OCI-LY3 (cell line): ENCODE data around the gene SCN8A.

Experiments
- H2AFZ ChIP-seq: fragments of 200-600, 300-600 bp; shearing (Covaris generic); 2 replicates; pipeline ENCODE4 v1.6.0; 2014; ENCODE audit warnings: antibody characterized with exemption, low read depth, low read length
- H3K27ac ChIP-seq: fragments of 200-600, 300-600 bp; sonication (generic); 2 replicates; pipeline ENCODE4 v1.5.1; 2014; ENCODE audit warnings: mild to moderate bottlenecking, low read length, moderate library complexity, mixed read lengths
- H3K27me3 ChIP-seq: fragments of 200-600, 300-600 bp; sonication (generic); 2 replicates; pipeline ENCODE4 v1.6.1; 2014; ENCODE audit warnings: low read depth, low read length, mixed read lengths
- H3K36me3 ChIP-seq: fragments of 200-600, 300-600 bp; sonication (generic); replicated peaks from 2 replicates; pipeline ENCODE3; 2014; ENCODE audit warnings: low read depth, low read length, mixed read lengths
- H3K4me1 ChIP-seq: fragments of 300-600, 200-600 bp; sonication (generic); 2 replicates; pipeline ENCODE4 v1.6.1; 2014; ENCODE audit warnings: low read length, mixed read lengths
- H3K4me2 ChIP-seq: fragments of 200-600, 300-600 bp; sonication (generic); 2 replicates; pipeline ENCODE4 v1.6.1; 2014; ENCODE audit warnings: low read length, mixed read lengths
- H3K4me3 ChIP-seq: fragments of 300-600, 200-600 bp; sonication (generic); 2 replicates; pipeline ENCODE4 v1.5.1; 2014; ENCODE audit warnings: antibody characterized with exemption, mild to moderate bottlenecking, low read length, moderate library complexity
- H3K79me2 ChIP-seq: fragments of 300-600, 200-600 bp; shearing (Covaris generic); 2 replicates; pipeline ENCODE4 v1.6.1; 2014; ENCODE audit warnings: mild to moderate bottlenecking, low read length, mixed read lengths
- H3K9ac ChIP-seq: fragments of 300-600, 200-600 bp; shearing (Covaris generic); 2 replicates; pipeline ENCODE4 v1.6.0; 2014; ENCODE audit warnings: mild to moderate bottlenecking, low read length, moderate library complexity
- H3K9me3 ChIP-seq: fragments of 200-600, 300-600 bp; shearing (Covaris generic); 2 replicates; pipeline ENCODE4 v1.6.1; 2014; ENCODE audit warnings: low read length, mixed read lengths; ENCODE audit not compliant: insufficient read depth
- H4K20me1 ChIP-seq: fragments of 200-600, 300-600 bp; sonication (generic); 2 replicates; pipeline ENCODE4 v1.6.1; 2016; ENCODE audit warnings: low read length, mixed read lengths; ENCODE audit not compliant: insufficient read depth
- CTCF ChIP-seq: fragments of 200-600, 300-600 bp; sonication (generic); IDR thresholded peaks from 2 replicates; pipeline ENCODE4 v1.5.1; 2014; ENCODE audit warnings: antibody characterized with exemption, low read length, low read depth
- EZH2phosphoT487 ChIP-seq: fragments of 200-600 bp; shearing (Covaris generic); IDR thresholded peaks from 2 replicates; pipeline ENCODE4 v1.6.1; 2018; ENCODE audit warnings: antibody characterized with exemption, mixed run types, low read depth

Gene SCN8A

GRCh38 chr12:51848326-51848727, 257.3 kb downstream of the SCN8A start, which contains the start of gene FIGNL2:
Gene FIGNL2 (minus strand): TSS chr12:51848718. CDS start chr12:51822413, 26,305 bp downstream.
- H3K9me3 ChIP-seq: no peaks in the 10 kb centered on the region
- H3K4me1 ChIP-seq: no peaks in the 10 kb centered on the region
- TF ChIP-seq CTCF (no peak), EZH2phosphoT487 (no peak)
- peaks cover 42% of the 10 kb centered on the region for H3K27me3 ChIP-seq
- no peak within 1 kb of the TSS for H3K9ac ChIP-seq
- no peaks in the 10 kb centered on the region for H3K36me3 ChIP-seq
- H2AFZ ChIP-seq: no peak within 1 kb of the TSS
- no peak within 1 kb of the TSS for H3K4me2 ChIP-seq
- no peaks in the 10 kb centered on the region for H3K79me2 ChIP-seq
- no peaks in the 10 kb centered on the region for H4K20me1 ChIP-seq
- H3K27ac ChIP-seq: no peak within 1 kb of the TSS
- no peak within 1 kb of the TSS for H3K4me3 ChIP-seq

GRCh38 chr12:51848841-51849735, 258.1 kb downstream of the SCN8A start:
- Histone ChIP-seq H3K79me2 (no peaks in the 10 kb centered on the region), H3K9me3 (no peaks in the 10 kb centered on the region), H3K36me3 (no peaks in the 10 kb centered on the region), H3K27ac (no peak overlapping the region), H3K9ac (no peak overlapping the region), H3K4me3 (no peak overlapping the region), H4K20me1 (no peaks in the 10 kb centered on the region), H3K4me2 (no peak overlapping the region), H2AFZ (no peak overlapping the region), H3K27me3 (peaks cover 40% of the 10 kb centered on the region), H3K4me1 (no peaks in the 10 kb centered on the region)
- TF ChIP-seq EZH2phosphoT487: no peak
- TF ChIP-seq CTCF: no peak

GRCh38 chr12:51850081-51850964, 259.3 kb downstream of the SCN8A start:
- H3K4me1 ChIP-seq: no peaks in the 10 kb centered on the region
- no peak for TF ChIP-seq EZH2phosphoT487
- TF ChIP-seq CTCF: no peak
- no peak overlapping the region for H3K27ac ChIP-seq
- no peaks in the 10 kb centered on the region for H3K79me2 ChIP-seq
- H3K36me3 ChIP-seq: no peaks in the 10 kb centered on the region
- no peaks in the 10 kb centered on the region for H4K20me1 ChIP-seq
- H3K4me3 ChIP-seq: no peak overlapping the region
- no peak overlapping the region for H3K9ac ChIP-seq
- H3K9me3 ChIP-seq: no peaks in the 10 kb centered on the region
- no peak overlapping the region for H3K4me2 ChIP-seq
- peaks cover 28% of the 10 kb centered on the region for H3K27me3 ChIP-seq
- no peak overlapping the region for H2AFZ ChIP-seq

- H3K27me3 ChIP-seq: peaks cover 27% of the 10 kb centered on the region
- no peaks in the 10 kb centered on the region for H3K36me3 ChIP-seq
These were observed 259.9 kb downstream of the SCN8A start for GRCh38 chr12:51850965-51851299.

More at GRCh38 chr12:51850965-51851299, 259.9 kb downstream of the SCN8A start:
- H3K4me3 ChIP-seq: no peak overlapping the region
- H4K20me1 ChIP-seq: no peaks in the 10 kb centered on the region
- H3K79me2 ChIP-seq: no peaks in the 10 kb centered on the region
- no peaks in the 10 kb centered on the region for H3K4me1 ChIP-seq
- no peak overlapping the region for H2AFZ ChIP-seq
- TF ChIP-seq CTCF (no peak), EZH2phosphoT487 (no peak)
- H3K4me2 ChIP-seq: no peak overlapping the region
- no peak overlapping the region for H3K9ac ChIP-seq
- H3K9me3 ChIP-seq: no peaks in the 10 kb centered on the region
- H3K27ac ChIP-seq: no peak overlapping the region
